Testis (tissue), 2 donors: ENCODE data around the gene CROCC.

Source experiments
- CTCF ChIP-seq, 3 experiments: fragments of 450-650 bp in 2 of 3; fragments of 200-600 bp in 1 of 3; sonication (generic) in 1 of 3; IDR thresholded peaks; one replicate each; pipeline ENCODE4 v1.5.1; 2016 to 2019; ENCODE audit warnings: antibody characterized with exemption in 3 of 3, mild to moderate bottlenecking in 2 of 3, moderate library complexity in 1 of 3
- POLR2A ChIP-seq: fragments of 450-650 bp; IDR thresholded peaks from one replicate; pipeline ENCODE4 v1.6.1; 2017; ENCODE audit warnings: antibody characterized with exemption, mild to moderate bottlenecking, moderate library complexity

GRCh38 chr1:17002524-17002902 lies 80.8 kb downstream of the CROCC start:
- TF ChIP-seq CTCF (IDR thresholded peaks at IDR 0.05) (no peak), POLR2A (no peak)
